H1 (cell line): ENCODE data around the gene XYLB. TPM values are rescaled to one million over a fixed set of nuclear protein-coding genes. Genes with fewer than 3 reads are reported as not detected.

Experiments
- CTCF ChIA-PET: fragments of 300-600 bp; sonication (Branson Sonifier 250); formaldehyde crosslinking; loops from one replicate; lab custom pipeline; 2021; ENCODE audit not compliant: partially characterized antibody; lab: Charles Lee
- POLR2A ChIA-PET: fragments of 300-600 bp; sonication (Branson Sonifier 250); formaldehyde crosslinking; loops from one replicate; lab custom pipeline; 2021; ENCODE audit warnings: inconsistent platforms; ENCODE audit not compliant: partially characterized antibody; lab: Charles Lee
- DNase-seq, 2 experiments: peaks; one replicate each; pipeline versions ENCODE4 v3.0.0 to v3.0.0-alpha.2; 2010 to 2022; ENCODE audit warnings: low spot score in 2 of 2, low read depth in 1 of 2, mixed read lengths in 1 of 2
- FAIRE-seq: peaks from 2 replicates; lab custom pipeline; 2011; peaks lifted over from hg19 to GRCh38; lab: Jason Lieb, UNC
- H2AFZ ChIP-seq: 2 replicates; pipeline ENCODE4 v1.8.1; 2012; ENCODE audit warnings: low read length, inconsistent platforms
- H2AK5ac ChIP-seq: 2 replicates; pipeline ENCODE4 v1.6.1; 2013; ENCODE audit warnings: low read depth, low read length
- H2BK120ac ChIP-seq: replicated peaks from 2 replicates; pipeline ENCODE3; 2013; ENCODE audit warnings: low read depth, low read length, inconsistent platforms
- H2BK12ac ChIP-seq: 2 replicates; pipeline ENCODE4 v1.6.1; 2013; ENCODE audit warnings: low read depth, low read length
- H2BK15ac ChIP-seq: 2 replicates; pipeline ENCODE4 v1.6.1; 2013; ENCODE audit warnings: low read length
- H2BK20ac ChIP-seq: 2 replicates; pipeline ENCODE4 v1.6.1; 2013; ENCODE audit warnings: low read length
- H2BK5ac ChIP-seq: 2 replicates; pipeline ENCODE4 v1.6.1; 2013; ENCODE audit warnings: low read depth, low read length
- H3K14ac ChIP-seq: 2 replicates; pipeline ENCODE4 v1.6.1; 2013; ENCODE audit warnings: inconsistent platforms; ENCODE audit not compliant: insufficient read length
- H3K18ac ChIP-seq: 2 replicates; pipeline ENCODE4 v1.6.1; 2013; ENCODE audit warnings: low read length; ENCODE audit errors: extremely low read depth
- H3K23ac ChIP-seq: 2 replicates; pipeline ENCODE4 v1.6.1; 2013; ENCODE audit warnings: inconsistent platforms; ENCODE audit not compliant: insufficient read length
- H3K23me2 ChIP-seq: 2 replicates; pipeline ENCODE4 v1.6.1; 2013; ENCODE audit warnings: low read depth, low read length
- H3K27ac ChIP-seq: 2 replicates; pipeline ENCODE4 v1.6.1; 2011; ENCODE audit warnings: low read depth, low read length, inconsistent platforms
- H3K27me3 ChIP-seq, 4 experiments: replicated peaks in 1 of 4; 1 replicate in 1 of 4; 2 replicates in 3 of 4; pipeline versions ENCODE4 v1.6.1 to v1.8.1; 2011 to 2013; ENCODE audit warnings: low read length in 3 of 4, mild to moderate bottlenecking in 3 of 4, inconsistent platforms in 2 of 4, mixed read lengths in 2 of 4, moderate library complexity in 1 of 4; ENCODE audit not compliant: control insufficient read depth in 3 of 4, insufficient read depth in 3 of 4; ENCODE audit errors: extremely low read depth in 1 of 4
- H3K36me3 ChIP-seq, 4 experiments: 2 replicates each; pipeline versions ENCODE4 v1.6.1 to v1.8.1; 2011 to 2013; ENCODE audit warnings: mild to moderate bottlenecking in 4 of 4, low read length in 3 of 4, moderate library complexity in 2 of 4, control low read depth in 1 of 4, inconsistent platforms in 1 of 4; ENCODE audit not compliant: insufficient read depth in 4 of 4, control insufficient read depth in 2 of 4
- H3K4ac ChIP-seq: replicated peaks from 2 replicates; pipeline ENCODE3; 2013; ENCODE audit warnings: low read length, low read depth, mixed read lengths, inconsistent platforms; ENCODE audit not compliant: insufficient read length
- H3K4me1 ChIP-seq, 4 experiments: replicated peaks in 1 of 4; 1 replicate in 1 of 4; 2 replicates in 3 of 4; pipeline versions ENCODE4 v1.6.1 to v1.8.1; 2011 to 2013; ENCODE audit warnings: low read length in 3 of 4, inconsistent platforms in 2 of 4, mixed read lengths in 1 of 4; ENCODE audit not compliant: insufficient read depth in 4 of 4, control insufficient read depth in 3 of 4
- H3K4me2 ChIP-seq, 2 experiments: 2 replicates each; pipeline versions ENCODE4 v1.6.1 to v1.8.1; 2011 to 2013; ENCODE audit warnings: low read depth in 2 of 2, low read length in 2 of 2, control low read depth in 1 of 2, inconsistent platforms in 1 of 2, mild to moderate bottlenecking in 1 of 2; ENCODE audit not compliant: insufficient read depth in 1 of 2
- H3K4me3 ChIP-seq, 4 experiments: fragments of 200-600, 300-600 bp in 1 of 4; sonication (generic), shearing (Covaris generic), sonication (Bioruptor Twin) in 1 of 4; 2 replicates each; pipeline versions ENCODE4 v1.5.1 to v1.8.1; 2011 to 2016; ENCODE audit warnings: low read length in 4 of 4, low read depth in 3 of 4, control low read depth in 2 of 4, inconsistent platforms in 2 of 4, mild to moderate bottlenecking in 2 of 4, mixed read lengths in 1 of 4, moderate library complexity in 1 of 4; ENCODE audit not compliant: insufficient read depth in 2 of 4; ENCODE audit errors: extremely low read depth in 1 of 4
- H3K56ac ChIP-seq: replicated peaks from 2 replicates; pipeline ENCODE3; 2013; ENCODE audit warnings: low read depth, mild to moderate bottlenecking, mixed read lengths, low read length, inconsistent platforms; ENCODE audit not compliant: insufficient read length
- H3K79me1 ChIP-seq: 2 replicates; pipeline ENCODE4 v1.6.1; 2013; ENCODE audit warnings: low read depth, low read length, control low read depth
- H3K79me2 ChIP-seq, 2 experiments: 2 replicates each; pipeline versions ENCODE4 v1.6.1 to v1.8.1; 2012 to 2013; ENCODE audit warnings: low read length in 2 of 2, mild to moderate bottlenecking in 2 of 2, inconsistent platforms in 1 of 2; ENCODE audit not compliant: insufficient read depth in 2 of 2, control insufficient read depth in 1 of 2
- H3K9ac ChIP-seq, 4 experiments: replicated peaks in 1 of 4; 1 replicate in 1 of 4; 2 replicates in 3 of 4; pipeline versions ENCODE4 v1.6.1 to v1.8.1; 2011 to 2013; ENCODE audit warnings: low read depth in 3 of 4, low read length in 3 of 4, control low read depth in 2 of 4, mild to moderate bottlenecking in 2 of 4, moderate library complexity in 2 of 4, inconsistent platforms in 1 of 4; ENCODE audit errors: extremely low read depth in 1 of 4
- H3K9me3 ChIP-seq, 2 experiments: 2 replicates each; pipeline versions ENCODE4 v1.6.1 to v1.8.1; 2012 to 2013; ENCODE audit warnings: mild to moderate bottlenecking in 2 of 2, moderate library complexity in 2 of 2, control low read depth in 1 of 2, inconsistent platforms in 1 of 2, low read depth in 1 of 2, low read length in 1 of 2, mixed read lengths in 1 of 2; ENCODE audit not compliant: insufficient read depth in 2 of 2
- H4K20me1 ChIP-seq, 2 experiments: replicated peaks in 1 of 2; 2 replicates each; pipeline versions ENCODE3 to v1.8.1; 2011 to 2013; ENCODE audit warnings: inconsistent platforms in 2 of 2, low read length in 2 of 2, mild to moderate bottlenecking in 1 of 2; ENCODE audit not compliant: insufficient read depth in 2 of 2, control insufficient read depth in 1 of 2
- H4K5ac ChIP-seq: 2 replicates; pipeline ENCODE4 v1.6.1; 2013; ENCODE audit warnings: low read length, low read depth, mixed read lengths, inconsistent platforms; ENCODE audit not compliant: insufficient read length
- H4K8ac ChIP-seq: 2 replicates; pipeline ENCODE4 v1.8.0; 2013; ENCODE audit warnings: mild to moderate bottlenecking, moderate library complexity, low read length, inconsistent platforms; ENCODE audit not compliant: insufficient read depth; ENCODE audit errors: extremely low read depth
- H4K91ac ChIP-seq: replicated peaks from 2 replicates; pipeline ENCODE3; 2013; ENCODE audit warnings: low read length, mixed read lengths, inconsistent platforms; ENCODE audit not compliant: insufficient read length
- EGR1 ChIP-seq: IDR thresholded peaks from 2 replicates; pipeline ENCODE4 v1.6.1; 2011; ENCODE audit warnings: low read depth, low read length, borderline replicate concordance
- EZH2 ChIP-seq: fragments of 200-600 bp; sonication (generic); IDR thresholded peaks from 2 replicates; pipeline ENCODE4 v1.7.1; 2012; ENCODE audit warnings: low read depth, mild to moderate bottlenecking, moderate library complexity, low read length, inconsistent platforms; ENCODE audit not compliant: severe bottlenecking
- KDM5A ChIP-seq: fragments of 200-600 bp; IDR thresholded peaks from 2 replicates; pipeline ENCODE4 v1.7.1; 2012; ENCODE audit warnings: mild to moderate bottlenecking, low read length, inconsistent platforms, mixed read lengths
- WGBS, 2 experiments: shearing (Covaris generic) in 1 of 2; methylation state at CpG; one replicate each; pipeline versions ENCODE4 v1.1.6 to v1.1.7; 2013 to 2015; ENCODE audit warnings: low lambda C conversion rate in 2 of 2, mixed read lengths in 2 of 2, inconsistent platforms in 1 of 2, low coverage in 1 of 2, missing lambda C conversion rate in 1 of 2; ENCODE audit not compliant: insufficient replicate concordance in 2 of 2, insufficient coverage in 1 of 2, insufficient read length in 1 of 2; ENCODE audit errors: extremely low coverage in 1 of 2, missing lambda C conversion rate in 1 of 2; 5-methylcytosine and 5-hydroxymethylcytosine counted together
- polyA plus RNA-seq, 7 experiments: library from polyadenylated mRNA; depleted of rRNA in 3 of 7; stranded (reverse) in 5 of 7; unstranded in 2 of 7; fragments of >200 nt in 5 of 7; fragments of 200-250 nt in 2 of 7; gene quantifications; 1 replicate in 5 of 7; 2 replicates in 1 of 7; 4 replicates in 1 of 7; pipeline versions ENCODE4 v1.2.1 to v1.2.3, GENCODE V29; 2011 to 2013; ENCODE audit warnings: missing spikeins in 2 of 7, mixed read lengths in 2 of 7
- total RNA-seq: library from RNA; stranded (reverse); fragmentation: NEBNext Ultra II Directional; extraction: Animal tissue kit (Norgen Biotek cat#: 25700); gene quantifications from 2 replicates; pipeline ENCODE4 v1.2.1, GENCODE V29; 2021

The XYLB gene
- total and polyA plus RNA-seq, 2 of the 8 experiments (the other 6 are each of a cell fraction or from before 2014, with no cell fraction given): 1.7 to 5.5 TPM

DNA sequence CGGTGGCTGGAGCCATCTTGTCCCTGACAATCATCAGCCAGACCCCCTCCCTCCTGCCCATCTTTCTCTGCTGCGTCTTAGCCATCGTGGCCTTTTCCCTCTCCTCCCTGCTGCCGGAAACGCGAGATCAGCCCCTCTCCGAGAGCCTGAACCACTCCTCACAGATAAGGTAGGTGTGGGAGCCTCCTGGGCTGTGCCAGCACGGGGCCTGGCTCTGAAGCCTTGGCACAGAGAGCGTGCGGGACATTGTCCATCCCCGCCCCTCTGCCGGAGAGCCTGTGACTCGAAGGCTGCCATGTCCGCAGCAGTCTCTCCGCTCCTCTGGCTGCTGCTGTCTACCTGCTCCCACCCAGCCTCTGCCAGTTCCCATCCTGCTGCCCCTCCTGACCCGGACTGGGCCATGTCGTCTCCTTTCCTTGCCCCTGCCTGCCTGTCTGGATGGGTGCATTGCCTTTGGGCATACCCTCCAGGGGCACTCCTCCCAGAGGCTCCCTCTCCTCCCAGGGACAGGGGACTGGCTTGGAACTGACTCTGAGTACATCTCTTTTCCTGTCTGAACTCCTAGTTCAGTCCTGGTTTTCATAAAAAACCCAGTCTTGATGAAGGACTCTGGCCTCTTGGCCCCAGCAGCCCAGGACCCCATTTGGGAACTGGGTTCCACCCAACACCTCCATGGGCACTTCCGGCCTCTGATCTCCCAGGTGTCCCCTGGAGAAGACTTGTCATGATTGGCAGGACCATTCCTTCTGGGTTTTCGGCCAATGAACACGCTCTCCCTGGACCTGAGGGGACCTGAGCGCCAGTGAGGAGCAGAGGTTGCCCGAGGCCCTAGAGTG is 30.0 kb upstream of the XYLB start:
- Histone ChIP-seq H4K91ac (no peak overlapping the region), H2AFZ (no peak overlapping the region), H2BK12ac (no peak overlapping the region), H3K36me3 (no peaks in the 10 kb centered on the region), H3K79me2 (no peaks in the 10 kb centered on the region), H4K5ac (no peak overlapping the region), H2BK120ac (no peak overlapping the region), H3K9me3 (no peaks in the 10 kb centered on the region), H4K20me1 (no peaks in the 10 kb centered on the region), H3K23me2 (no peaks in the 10 kb centered on the region), H3K79me1 (no peaks in the 10 kb centered on the region), H3K23ac (no peak overlapping the region), H2BK5ac (no peak overlapping the region), H3K56ac (no peak overlapping the region), H3K4me2 (no peak overlapping the region), H2AK5ac (no peak overlapping the region), H3K27ac (no peak overlapping the region), H3K4me1 (peaks cover 0 to 4% (median 0%) of the 10 kb centered on the region in 4 experiments; a peak in 2 of 7 replicates), H3K27me3 (no peaks in the 10 kb centered on the region), H3K14ac (no peak overlapping the region), H2BK15ac (no peak overlapping the region), H3K4ac (no peak overlapping the region), H3K4me3 (no peak overlapping the region), H4K8ac (no peak overlapping the region), H3K18ac (no peak overlapping the region), H3K9ac (no peak overlapping the region), H2BK20ac (no peak overlapping the region)
- 88% methylated on average over 18 of the region's 22 CpGs; no CpG with 5 or more reads in 1 of the 2 experiments for WGBS, 2 experiments
- no peak for FAIRE-seq
- ChIA-PET CTCF (interaction anchor here (1.0 to 3.4 kb wide), 2 partner anchors 12 to 18 kb away, joined by 3 to 22 read pairs; no protein-coding TSS in a partner anchor), POLR2A (interaction anchor here (0.6 kb wide), 1 partner anchor 122 kb away, joined by 3 read pairs; no protein-coding TSS in a partner anchor)
- DNase-seq: peak in 1 of 2 experiments; percentile 38
- no peak for TF ChIP-seq EZH2
- no peak for TF ChIP-seq EGR1
- no peak for TF ChIP-seq KDM5A
